Measurements from ENCODE around the gene LCE3B.

- TF ChIP-seq, protein P1, sequence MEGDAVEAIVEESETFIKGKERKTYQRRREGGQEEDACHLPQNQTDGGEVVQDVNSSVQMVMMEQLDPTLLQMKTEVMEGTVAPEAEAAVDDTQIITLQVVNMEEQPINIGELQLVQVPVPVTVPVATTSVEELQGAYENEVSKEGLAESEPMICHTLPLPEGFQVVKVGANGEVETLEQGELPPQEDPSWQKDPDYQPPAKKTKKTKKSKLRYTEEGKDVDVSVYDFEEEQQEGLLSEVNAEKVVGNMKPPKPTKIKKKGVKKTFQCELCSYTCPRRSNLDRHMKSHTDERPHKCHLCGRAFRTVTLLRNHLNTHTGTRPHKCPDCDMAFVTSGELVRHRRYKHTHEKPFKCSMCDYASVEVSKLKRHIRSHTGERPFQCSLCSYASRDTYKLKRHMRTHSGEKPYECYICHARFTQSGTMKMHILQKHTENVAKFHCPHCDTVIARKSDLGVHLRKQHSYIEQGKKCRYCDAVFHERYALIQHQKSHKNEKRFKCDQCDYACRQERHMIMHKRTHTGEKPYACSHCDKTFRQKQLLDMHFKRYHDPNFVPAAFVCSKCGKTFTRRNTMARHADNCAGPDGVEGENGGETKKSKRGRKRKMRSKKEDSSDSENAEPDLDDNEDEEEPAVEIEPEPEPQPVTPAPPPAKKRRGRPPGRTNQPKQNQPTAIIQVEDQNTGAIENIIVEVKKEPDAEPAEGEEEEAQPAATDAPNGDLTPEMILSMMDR (IDR thresholded peaks at IDR 0.05), result no peak
- TF ChIP-seq EP300 (IDR thresholded peaks at IDR 0.05), result no peak
Observed at GRCh38 chr1:152623203-152623844, 9.7 kb downstream of the LCE3B start.

All from tibial nerve (tissue), 4 donors.